ENCODE measurements around the gene CLHC1.
A peak's percentile ranks its signal among the peaks of the same experiment; 100 is the strongest.
"Not testable (repeated sequence)": the region's sequence is repeated elsewhere in the genome, so short reads cannot be mapped to it uniquely, and the experiment has no call there.

The CLHC1 gene

DNA sequence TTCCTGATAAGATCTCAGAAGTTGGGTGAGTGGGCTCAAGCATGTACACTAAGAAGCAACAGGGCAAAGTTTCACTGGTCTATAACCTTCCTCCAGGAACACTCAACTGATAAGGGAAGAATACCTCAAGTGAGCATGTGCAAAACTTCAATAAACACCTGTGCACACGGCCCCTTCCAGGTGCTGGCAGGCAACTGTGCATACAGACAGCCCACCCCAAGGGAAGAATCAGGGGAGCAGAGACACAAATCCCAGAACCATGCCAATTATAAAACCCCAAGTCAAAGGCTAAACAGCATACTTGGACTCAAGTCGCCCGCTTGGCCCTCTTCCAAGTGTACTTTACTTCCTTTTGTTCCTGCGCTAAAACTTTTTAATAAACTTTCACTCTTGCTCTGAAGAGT is 96.0 kb downstream of the CLHC1 start:
- no peak for DNase-seq (ENCODE audit: low read depth in 3 of 3, low spot score in 1 of 3)

DNA sequence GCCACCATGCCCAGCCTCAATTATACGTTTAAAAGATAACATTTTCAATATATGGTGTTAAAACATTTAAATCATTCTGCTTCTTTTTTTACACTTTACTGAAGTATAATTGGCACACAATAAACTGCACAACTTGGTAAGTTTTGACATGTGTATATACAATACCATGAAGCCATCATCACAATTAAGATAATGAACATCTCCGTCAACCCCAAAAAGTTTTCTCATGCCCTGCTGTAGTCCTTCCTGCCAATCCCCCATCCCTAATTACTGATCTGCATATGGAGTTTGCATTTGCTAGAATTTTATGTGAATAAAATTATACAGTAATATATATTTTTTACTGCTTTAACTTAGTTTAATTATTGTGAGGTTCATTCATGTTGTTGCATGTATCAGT is 96.6 kb downstream of the CLHC1 start:
- no peak for DNase-seq (ENCODE audit: low read depth in 3 of 3, low spot score in 1 of 3)

DNA sequence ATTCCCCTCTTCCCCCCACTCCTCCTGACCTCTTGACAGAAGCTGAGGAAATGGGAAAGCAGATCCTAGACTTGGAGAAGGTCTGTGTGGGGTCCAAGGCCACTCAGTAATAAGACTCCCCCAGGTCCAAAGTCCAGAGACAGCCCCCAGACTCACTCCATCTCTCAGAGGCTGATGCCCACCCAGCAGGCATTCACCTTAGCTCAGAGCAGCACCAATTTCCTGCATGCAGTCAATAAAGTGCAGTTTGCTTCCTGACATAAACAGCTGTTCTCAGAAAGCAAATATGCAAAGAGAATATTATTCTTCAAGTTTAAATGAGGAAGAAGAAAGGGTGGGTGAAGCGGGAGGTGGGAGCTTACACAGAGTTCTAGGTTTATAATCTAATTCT is 97.8 kb downstream of the CLHC1 start:
- no peak for DNase-seq (ENCODE audit: low read depth in 3 of 3, low spot score in 1 of 3)

DNA sequence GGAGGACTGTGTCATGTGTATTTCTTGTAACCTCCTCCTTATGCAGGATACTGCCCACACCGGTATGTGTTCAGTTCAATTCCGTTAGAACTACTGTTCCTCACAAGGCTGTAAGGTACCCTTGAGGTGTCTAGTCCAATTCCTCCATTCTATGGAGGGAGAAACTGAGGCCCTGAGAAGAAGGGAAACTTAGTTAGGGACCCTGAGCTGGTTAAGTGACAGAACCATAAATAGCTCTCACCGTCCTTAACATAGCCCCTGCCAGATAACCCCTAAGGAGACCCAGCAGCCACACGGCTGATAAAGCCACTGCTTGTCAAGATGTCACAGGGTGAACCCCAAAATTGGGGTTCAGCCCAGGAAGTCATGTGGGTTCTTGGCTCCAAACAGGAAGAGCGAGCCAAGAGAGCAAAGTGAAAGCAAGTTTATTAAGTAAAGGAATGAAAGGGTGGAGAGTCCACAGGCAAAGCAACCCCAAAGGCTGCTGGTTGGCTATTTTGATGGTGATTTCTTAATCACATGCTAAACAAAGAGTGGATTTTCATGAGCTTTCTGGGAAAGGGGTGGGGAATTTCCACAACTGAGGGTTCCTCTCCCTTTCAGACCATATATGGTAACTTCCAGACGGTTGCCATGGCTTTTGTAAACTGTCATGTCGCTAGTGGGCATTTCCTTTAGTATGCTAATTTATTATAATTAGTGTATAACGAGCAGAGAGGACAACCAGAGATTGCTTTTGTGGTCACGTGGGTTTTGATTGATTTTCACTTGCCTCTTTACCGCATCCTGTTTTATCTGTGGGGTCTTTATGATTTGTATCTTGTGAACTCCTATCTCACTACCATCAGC is 98.4 kb downstream of the CLHC1 start:
- DNase-seq (ENCODE audit: low read depth in 3 of 3, low spot score in 1 of 3), result peak in 1 of 3 donors; percentile 9

DNA sequence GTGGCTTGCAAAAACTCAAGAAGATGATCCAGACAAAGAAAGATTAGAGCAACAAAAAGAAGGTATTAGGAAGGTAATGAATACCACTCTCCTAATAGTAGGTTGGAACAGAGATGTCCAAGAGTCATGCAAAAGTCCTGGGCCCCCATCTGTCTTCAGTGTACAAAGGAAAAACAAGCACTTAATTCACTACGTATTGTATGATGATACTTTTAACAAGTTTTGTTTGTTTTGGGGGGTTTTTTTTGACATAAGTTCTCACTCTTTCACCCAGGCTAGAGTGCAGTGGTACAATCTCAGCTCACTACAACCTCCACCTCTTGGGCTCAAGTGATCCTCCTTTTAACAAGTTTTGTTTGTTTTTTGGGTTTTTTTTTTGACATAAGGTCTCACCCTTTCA is 101.2 kb downstream of the CLHC1 start:
- DNase-seq (ENCODE audit: low read depth in 3 of 3, low spot score in 1 of 3), result no peak

DNA sequence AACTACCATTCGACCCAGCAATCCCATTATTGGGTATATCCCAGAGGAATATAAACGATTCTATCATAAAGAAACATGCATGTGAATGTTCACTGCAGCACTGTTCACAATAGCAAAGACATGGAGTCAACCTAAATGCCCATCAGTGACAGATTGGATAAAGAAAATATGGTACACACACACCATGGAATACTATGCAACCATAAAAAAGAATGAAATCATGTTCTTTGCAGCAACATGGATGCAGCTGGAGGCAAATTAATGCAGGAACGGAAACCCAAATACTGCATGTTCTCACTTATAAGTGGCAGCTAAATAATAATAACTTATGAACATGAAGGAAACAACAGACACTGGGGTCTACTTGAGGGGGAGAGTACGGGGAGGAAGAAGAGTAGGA is 105.5 kb downstream of the CLHC1 start:
- not testable (repeated sequence) for DNase-seq (ENCODE audit: low read depth in 3 of 3, low spot score in 1 of 3)

Data from stimulated activated CD4-positive, alpha-beta T cell treated with anti-CD3 and anti-CD28 coated beads, TNF-alpha, amount 100 ng/mL, for 1 hour (primary cell).